IMR-90 (cell line): Measurements from ENCODE around the gene CSRNP3. TPM values are rescaled to one million over a fixed set of nuclear protein-coding genes. Genes with fewer than 3 reads are reported as not detected.

ENCODE experiments used
- ATAC-seq: fragments of 200-7000 bp; cut with Tn5 transposase; 2 replicates; pipeline ENCODE4 v1.9.1; 2020; ENCODE audit warnings: low read depth, mild to moderate bottlenecking, moderate library complexity
- BruUV-seq: library from RNA; stranded (reverse); fragments of 400-500 nt; replicated peaks from 2 replicates; lab custom pipeline; 2021; lab: Mats Ljungman, UMichigan
- CTCF ChIA-PET: fragments of 300-600 bp; formaldehyde crosslinking; extraction: SDS; loops from one replicate; lab custom pipeline; 2021; ENCODE audit warnings: antibody characterized with exemption; lab: Yijun Ruan, JAX
- POLR2A ChIA-PET: fragments of 300-600 bp; sonication (Branson Sonifier 250); formaldehyde crosslinking; loops from one replicate; lab custom pipeline; 2022; ENCODE audit warnings: antibody characterized with exemption; ENCODE audit not compliant: unreplicated experiment; lab: Charles Lee
- DNase-seq: peaks from one replicate; pipeline ENCODE4 v3.0.0; 2013
- H2AFZ ChIP-seq: replicated peaks from 2 replicates; pipeline ENCODE3; 2013; ENCODE audit warnings: low read length, mild to moderate bottlenecking; ENCODE audit not compliant: poor library complexity
- H2AK5ac ChIP-seq: 2 replicates; pipeline ENCODE4 v1.6.1; 2013; ENCODE audit warnings: low read depth, low read length, inconsistent platforms
- H2AK9ac ChIP-seq: replicated peaks from 2 replicates; pipeline ENCODE3; 2013; ENCODE audit warnings: mild to moderate bottlenecking, low read depth, low read length, moderate library complexity; ENCODE audit not compliant: poor library complexity
- H2BK120ac ChIP-seq: 2 replicates; pipeline ENCODE4 v1.6.1; 2013; ENCODE audit warnings: low read depth, low read length, inconsistent platforms
- H2BK15ac ChIP-seq: 3 replicates; pipeline ENCODE4 v1.6.1; 2013; ENCODE audit warnings: low read depth, low read length, inconsistent platforms
- H2BK20ac ChIP-seq: 2 replicates; pipeline ENCODE4 v1.6.1; 2013; ENCODE audit warnings: low read depth, mild to moderate bottlenecking, inconsistent platforms, low read length, moderate library complexity
- H2BK5ac ChIP-seq: 2 replicates; pipeline ENCODE4 v1.6.1; 2013; ENCODE audit warnings: mild to moderate bottlenecking, low read depth, low read length, inconsistent platforms; ENCODE audit not compliant: poor library complexity, severe bottlenecking
- H3K14ac ChIP-seq: replicated peaks from 2 replicates; pipeline ENCODE4 v1.6.1; 2013; ENCODE audit warnings: low read depth, low read length, inconsistent platforms
- H3K18ac ChIP-seq: 2 replicates; pipeline ENCODE4 v1.6.1; 2013; ENCODE audit warnings: low read depth, low read length, control low read depth
- H3K23ac ChIP-seq: 2 replicates; pipeline ENCODE4 v1.6.1; 2013; ENCODE audit warnings: low read depth, low read length, inconsistent platforms
- H3K27ac ChIP-seq: 2 replicates; pipeline ENCODE4 v1.5.1; 2013; ENCODE audit warnings: mild to moderate bottlenecking, control low read depth, low read length; ENCODE audit not compliant: insufficient read depth
- H3K27me3 ChIP-seq: 2 replicates; pipeline ENCODE4 v1.6.1; 2013; ENCODE audit warnings: low read length; ENCODE audit not compliant: control insufficient read depth, insufficient read depth
- H3K36me3 ChIP-seq: 2 replicates; pipeline ENCODE4 v1.6.1; 2013; ENCODE audit warnings: low read length, mixed read lengths; ENCODE audit not compliant: control insufficient read depth, insufficient read depth
- H3K4ac ChIP-seq: 2 replicates; pipeline ENCODE4 v1.6.1; 2013; ENCODE audit warnings: low read depth, low read length, inconsistent platforms
- H3K4me1 ChIP-seq: 2 replicates; pipeline ENCODE4 v1.6.1; 2013; ENCODE audit warnings: low read length, mixed read lengths; ENCODE audit not compliant: control insufficient read depth, insufficient read depth
- H3K4me2 ChIP-seq: 2 replicates; pipeline ENCODE4 v1.6.1; 2013; ENCODE audit warnings: low read depth, mild to moderate bottlenecking, control low read depth, low read length, moderate library complexity
- H3K4me3 ChIP-seq: 2 replicates; pipeline ENCODE4 v1.5.1; 2013; ENCODE audit warnings: low read depth, mild to moderate bottlenecking, control low read depth, low read length, moderate library complexity; ENCODE audit not compliant: insufficient read depth
- H3K56ac ChIP-seq: 2 replicates; pipeline ENCODE4 v1.6.1; 2013; ENCODE audit warnings: low read length, inconsistent platforms; ENCODE audit not compliant: insufficient read depth; ENCODE audit errors: extremely low read depth
- H3K79me1 ChIP-seq, 2 experiments: 2 replicates each; pipeline ENCODE4 v1.6.1; 2013; ENCODE audit warnings: low read length in 2 of 2, inconsistent platforms in 1 of 2, low read depth in 1 of 2
- H3K9ac ChIP-seq: 2 replicates; pipeline ENCODE4 v1.6.1; 2013; ENCODE audit warnings: low read depth, low read length, control low read depth
- H3K9me1 ChIP-seq: 2 replicates; pipeline ENCODE4 v1.6.1; 2013; ENCODE audit warnings: low read length, inconsistent platforms; ENCODE audit not compliant: insufficient read depth
- H3K9me3 ChIP-seq: 2 replicates; pipeline ENCODE4 v1.6.1; 2013; ENCODE audit warnings: low read length; ENCODE audit not compliant: control insufficient read depth, insufficient read depth
- H4K20me1 ChIP-seq: 2 replicates; pipeline ENCODE4 v1.6.1; 2013; ENCODE audit warnings: low read length, inconsistent platforms; ENCODE audit not compliant: insufficient read depth
- H4K5ac ChIP-seq: 2 replicates; pipeline ENCODE4 v1.6.1; 2013; ENCODE audit warnings: mild to moderate bottlenecking, low read depth, low read length, control low read depth
- H4K8ac ChIP-seq, 2 experiments: 2 replicates each; pipeline ENCODE4 v1.6.1; 2013; ENCODE audit warnings: low read depth in 2 of 2, low read length in 2 of 2, control low read depth in 1 of 2, inconsistent platforms in 1 of 2
- H4K91ac ChIP-seq: 2 replicates; pipeline ENCODE4 v1.6.1; 2013; ENCODE audit warnings: low read depth, low read length, inconsistent platforms; ENCODE audit not compliant: insufficient read depth
- BHLHE40 ChIP-seq: fragments of 150-350 bp; IDR thresholded peaks from 2 replicates; pipeline ENCODE4 v1.6.1; 2016; ENCODE audit warnings: mild to moderate bottlenecking, low read depth, low read length
- CEBPB ChIP-seq: IDR thresholded peaks from 2 replicates; pipeline ENCODE4 v1.6.1; 2012; ENCODE audit warnings: low read depth, low read length, improper control_type of control experiment
- CHD1 ChIP-seq: IDR thresholded peaks from 2 replicates; pipeline ENCODE4 v1.6.1; 2012; ENCODE audit warnings: low read depth, low read length, improper control_type of control experiment
- CTCF ChIP-seq: conservative IDR thresholded peaks from 2 replicates; pipeline ENCODE4 v1.5.1; 2012; ENCODE audit warnings: mild to moderate bottlenecking, low read depth, low read length, improper control_type of control experiment
- FOS ChIP-seq: fragments of 150-350 bp; IDR thresholded peaks from 2 replicates; pipeline ENCODE4 v1.6.1; 2016; ENCODE audit warnings: low read depth, low read length
- MAFK ChIP-seq: IDR thresholded peaks from 2 replicates; pipeline ENCODE4 v1.6.1; 2012; ENCODE audit warnings: low read depth, low read length, improper control_type of control experiment
- MAZ ChIP-seq: IDR thresholded peaks from 2 replicates; pipeline ENCODE4 v1.6.1; 2012; ENCODE audit warnings: low read depth, mild to moderate bottlenecking, low read length, improper control_type of control experiment, moderate library complexity, borderline replicate concordance
- MXI1 ChIP-seq: IDR thresholded peaks from 2 replicates; pipeline ENCODE4 v1.6.1; 2012; ENCODE audit warnings: low read depth, mild to moderate bottlenecking, low read length, moderate library complexity, borderline replicate concordance
- NFE2L2 ChIP-seq: fragments of 150-350 bp; IDR thresholded peaks from 2 replicates; pipeline ENCODE4 v1.6.1; 2016; ENCODE audit warnings: low read depth, mild to moderate bottlenecking, low read length
- POLR2A ChIP-seq: IDR thresholded peaks from 2 replicates; pipeline ENCODE4 v1.6.1; 2012; ENCODE audit warnings: mild to moderate bottlenecking, low read depth, low read length
- RAD21 ChIP-seq: IDR thresholded peaks from 2 replicates; pipeline ENCODE4 v1.6.1; 2012; ENCODE audit warnings: low read length, improper control_type of control experiment
- RCOR1 ChIP-seq: IDR thresholded peaks from 2 replicates; pipeline ENCODE4 v1.6.1; 2012; ENCODE audit warnings: mild to moderate bottlenecking, low read length, improper control_type of control experiment; ENCODE audit not compliant: insufficient replicate concordance
- RFX5 ChIP-seq: IDR thresholded peaks from 2 replicates; pipeline ENCODE4 v1.8.0; 2012; ENCODE audit warnings: low read depth, mild to moderate bottlenecking, low read length, moderate library complexity
- SMC3 ChIP-seq: fragments of 150-350 bp; IDR thresholded peaks from 2 replicates; pipeline ENCODE4 v1.6.1; 2016; ENCODE audit warnings: low read depth, mild to moderate bottlenecking, antibody characterized with exemption, low read length, moderate library complexity
- USF2 ChIP-seq: fragments of 150-350 bp; IDR thresholded peaks from 2 replicates; pipeline ENCODE4 v1.6.1; 2017; ENCODE audit warnings: mild to moderate bottlenecking, antibody characterized with exemption, low read length, low read depth
- WGBS, 2 experiments: methylation state at CpG; one replicate each; pipeline versions ENCODE4 v1.1.5 to v1.1.7; 2013; ENCODE audit warnings: missing lambda C conversion rate in 2 of 2; ENCODE audit not compliant: insufficient read length in 1 of 2; ENCODE audit errors: extremely low coverage in 2 of 2; 5-methylcytosine and 5-hydroxymethylcytosine counted together
- dilution Hi-C: fragments of 300-500 bp; cut with HindIII; formaldehyde crosslinking; loops from one replicate; pipeline ENCODE4 v1.14.3; 2018; ENCODE audit warnings: low sequenced_read_pairs; ENCODE audit not compliant: unreplicated experiment
- in situ Hi-C: fragments of 300-500 bp; cut with MboI; formaldehyde crosslinking; loops from 3 replicates; pipeline ENCODE4 v1.14.3; 2019; ENCODE audit warnings: low sequenced_read_pairs, inconsistent platforms, mixed read lengths
- intact Hi-C: fragments of 100-400 bp; cut with micrococcal nuclease; formaldehyde crosslinking; loops from 2 replicates; pipeline ENCODE4 v1.10.0; 2022
- polyA plus RNA-seq, 3 experiments: library from polyadenylated mRNA; depleted of rRNA; stranded (reverse); fragments of >200 nt; gene quantifications; 2 replicates each; pipeline ENCODE4 v1.2.3, GENCODE V29; 2012; ENCODE audit warnings: low replicate concordance in 1 of 3
- total RNA-seq: library from RNA; depleted of rRNA; stranded (reverse); fragments of >200 nt; gene quantifications from 2 replicates; pipeline ENCODE4 v1.2.3, GENCODE V29; 2012

Gene CSRNP3
- total and polyA plus RNA-seq, 2 of the 4 experiments (the other 2 are of a cell fraction), result 0.21 to 0.72 TPM

GRCh38 chr2:165549619-165550018, 80.1 kb downstream of the CSRNP3 start:
- Histone ChIP-seq H3K27me3 (no peaks in the 10 kb centered on the region), H2BK20ac (no peak overlapping the region), H3K14ac (no peak overlapping the region), H4K5ac (no peak overlapping the region), H2AK9ac (no peak overlapping the region), H3K4me1 (no peaks in the 10 kb centered on the region), H3K9ac (no peak overlapping the region), H4K91ac (no peak overlapping the region), H3K36me3 (no peaks in the 10 kb centered on the region), H3K18ac (no peak overlapping the region), H2BK15ac (no peak overlapping the region), H3K23ac (no peak overlapping the region), H3K56ac (no peak overlapping the region), H2AFZ (no peak overlapping the region), H3K9me3 (no peaks in the 10 kb centered on the region), H2AK5ac (no peak overlapping the region), H2BK120ac (no peak overlapping the region), H3K79me1 (no peaks in the 10 kb centered on the region), H3K4ac (no peak overlapping the region), H4K8ac (no peak overlapping the region), H2BK5ac (no peak overlapping the region), H3K4me2 (no peak overlapping the region), H3K9me1 (no peaks in the 10 kb centered on the region), H3K27ac (no peak overlapping the region), H4K20me1 (no peaks in the 10 kb centered on the region), H3K4me3 (no peak overlapping the region)
- dilution Hi-C loops (no loop called here), intact Hi-C loops (no loop called here), in situ Hi-C loops (no loop called here)
- no peak for DNase-seq
- no peak for ATAC-seq
- ChIA-PET CTCF (no interaction called here), POLR2A (no interaction called here)
- no CpG with 5 or more reads among the region's 1 CpG for WGBS, 2 experiments
- BruUV-seq, result no TSS peak
- TF ChIP-seq RAD21, result no peak
- TF ChIP-seq FOS, result no peak
- no peak for TF ChIP-seq POLR2A
- no peak for TF ChIP-seq SMC3
- no peak for TF ChIP-seq MAZ
- no peak for TF ChIP-seq RFX5
- no peak for TF ChIP-seq CHD1
- no peak for TF ChIP-seq USF2
- no peak for TF ChIP-seq CEBPB
- no peak for TF ChIP-seq BHLHE40
- no peak for TF ChIP-seq MXI1
- TF ChIP-seq NFE2L2, result no peak
- TF ChIP-seq CTCF, result no peak
- no peak for TF ChIP-seq RCOR1
- TF ChIP-seq MAFK, result no peak
